A549 (cell line): ENCODE data around the gene GOLGA2.

Experiments
- MAZ ChIP-seq: fragments of 150-350 bp; IDR thresholded peaks from 2 replicates; pipeline ENCODE4 v1.6.1; 2014; ENCODE audit warnings: antibody characterized with exemption, low read depth, low read length, borderline replicate concordance
- NPAS2 ChIP-seq: fragments of 250-450 bp; sonication (Bioruptor Pico); IDR thresholded peaks from 2 replicates; pipeline ENCODE4 v1.8.0; 2022; ENCODE audit warnings: mild to moderate bottlenecking, moderate library complexity, borderline replicate concordance
- POLR2A ChIP-seq: IDR thresholded peaks from 2 replicates; pipeline ENCODE4 v1.6.1; 2012; ENCODE audit warnings: mild to moderate bottlenecking, low read length
- RFX5 ChIP-seq: fragments of 450-650 bp; IDR thresholded peaks from 2 replicates; pipeline ENCODE4 v1.7.1; 2014; ENCODE audit warnings: antibody characterized with exemption, mild to moderate bottlenecking, moderate library complexity
- SREBF2 ChIP-seq: fragments of 450-650 bp; IDR thresholded peaks from 2 replicates; pipeline ENCODE4 v1.6.1; 2014; ENCODE audit warnings: mild to moderate bottlenecking, moderate library complexity
- ZSCAN20 ChIP-seq: fragments of 250-450 bp; sonication (Bioruptor Pico); IDR thresholded peaks from 2 replicates; pipeline ENCODE4 v1.8.0; 2022; ENCODE audit warnings: mild to moderate bottlenecking, moderate library complexity
- TF ChIP-seq, protein P1 (sequence below): fragments of >200 bp; sonication (Bioruptor Twin); formaldehyde crosslinking; IDR thresholded peaks from 3 replicates; pipeline ENCODE4 v1.5.1; 2016
- TF ChIP-seq, protein P2 (sequence below): IDR thresholded peaks from 2 replicates; pipeline ENCODE4 v1.6.1; 2012; ENCODE audit warnings: low read depth, borderline replicate concordance

DNA sequence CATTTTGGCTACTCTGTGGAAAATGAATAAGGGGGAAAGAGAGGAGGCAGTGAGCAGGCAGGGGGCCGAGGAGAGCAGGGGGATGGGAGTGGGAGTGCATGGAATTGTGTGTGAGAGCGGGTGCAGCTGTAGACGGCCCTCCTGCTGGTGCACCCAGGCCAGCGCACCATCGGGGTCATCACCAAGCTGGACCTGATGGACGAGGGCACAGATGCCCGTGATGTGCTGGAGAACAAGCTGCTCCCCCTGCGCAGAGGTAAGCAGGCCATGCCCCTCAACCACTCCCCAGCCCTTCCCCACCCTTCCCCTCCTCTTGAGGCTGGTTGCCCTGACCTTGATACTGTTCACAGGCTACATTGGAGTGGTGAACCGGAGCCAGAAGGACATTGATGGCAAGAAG, 56.0 kb downstream of the GOLGA2 start:
- TF ChIP-seq POLR2A (no peak), ZSCAN20 (CRISPR knock-in tag) (no peak), RFX5 (no peak), MAZ (no peak), SREBF2 (no peak), NPAS2 (CRISPR knock-in tag) (no peak)
- TF ChIP-seq, protein P1, sequence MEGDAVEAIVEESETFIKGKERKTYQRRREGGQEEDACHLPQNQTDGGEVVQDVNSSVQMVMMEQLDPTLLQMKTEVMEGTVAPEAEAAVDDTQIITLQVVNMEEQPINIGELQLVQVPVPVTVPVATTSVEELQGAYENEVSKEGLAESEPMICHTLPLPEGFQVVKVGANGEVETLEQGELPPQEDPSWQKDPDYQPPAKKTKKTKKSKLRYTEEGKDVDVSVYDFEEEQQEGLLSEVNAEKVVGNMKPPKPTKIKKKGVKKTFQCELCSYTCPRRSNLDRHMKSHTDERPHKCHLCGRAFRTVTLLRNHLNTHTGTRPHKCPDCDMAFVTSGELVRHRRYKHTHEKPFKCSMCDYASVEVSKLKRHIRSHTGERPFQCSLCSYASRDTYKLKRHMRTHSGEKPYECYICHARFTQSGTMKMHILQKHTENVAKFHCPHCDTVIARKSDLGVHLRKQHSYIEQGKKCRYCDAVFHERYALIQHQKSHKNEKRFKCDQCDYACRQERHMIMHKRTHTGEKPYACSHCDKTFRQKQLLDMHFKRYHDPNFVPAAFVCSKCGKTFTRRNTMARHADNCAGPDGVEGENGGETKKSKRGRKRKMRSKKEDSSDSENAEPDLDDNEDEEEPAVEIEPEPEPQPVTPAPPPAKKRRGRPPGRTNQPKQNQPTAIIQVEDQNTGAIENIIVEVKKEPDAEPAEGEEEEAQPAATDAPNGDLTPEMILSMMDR: no peak
- TF ChIP-seq, protein P2, sequence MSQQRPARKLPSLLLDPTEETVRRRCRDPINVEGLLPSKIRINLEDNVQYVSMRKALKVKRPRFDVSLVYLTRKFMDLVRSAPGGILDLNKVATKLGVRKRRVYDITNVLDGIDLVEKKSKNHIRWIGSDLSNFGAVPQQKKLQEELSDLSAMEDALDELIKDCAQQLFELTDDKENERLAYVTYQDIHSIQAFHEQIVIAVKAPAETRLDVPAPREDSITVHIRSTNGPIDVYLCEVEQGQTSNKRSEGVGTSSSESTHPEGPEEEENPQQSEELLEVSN: no peak
